ENCODE data around the gene PHF20.
"Not testable (repeated sequence)": the region's sequence is repeated elsewhere in the genome, so short reads cannot be mapped to it uniquely, and the experiment has no call there.

Gene PHF20

DNA sequence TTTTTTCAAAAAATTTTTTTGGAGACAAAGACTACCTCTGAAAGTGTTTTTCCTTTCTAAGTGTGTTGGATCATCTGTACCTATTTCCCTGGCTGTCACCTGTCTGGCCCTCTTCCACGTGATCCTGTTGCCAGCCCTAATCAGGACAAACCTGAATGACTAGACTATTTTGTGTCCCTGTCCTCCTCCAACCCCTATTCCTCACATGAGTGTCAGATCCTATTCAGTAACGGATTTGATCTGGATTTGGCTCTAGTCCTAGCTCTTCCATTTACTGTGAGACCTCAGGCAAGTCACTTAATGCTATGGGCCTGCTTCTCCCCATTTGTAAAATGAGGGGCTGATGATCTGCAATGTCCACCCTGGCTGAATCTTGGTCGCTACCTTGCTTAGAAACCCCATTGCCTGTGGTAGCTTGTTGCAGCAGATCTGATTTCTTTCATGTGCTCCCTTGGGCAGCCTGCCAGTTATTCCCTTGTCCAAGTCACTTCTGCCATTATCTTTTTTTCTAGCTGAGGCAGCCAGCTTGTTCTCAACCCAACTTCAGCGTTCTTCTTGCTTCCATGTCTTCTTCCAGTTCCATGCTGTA is 4.8 kb downstream of the PHF20 start:
- DNase-seq (ENCODE audit: low read depth), result no peak

- DNase-seq (ENCODE audit: low read depth), result not testable (repeated sequence)
Observed at GRCh38 chr20:35783811-35784210, 12.0 kb downstream of the PHF20 start.

GRCh38 chr20:35785541-35785940 is 13.7 kb downstream of the PHF20 start:
- DNase-seq (ENCODE audit: low read depth), result not testable (repeated sequence)

DNA sequence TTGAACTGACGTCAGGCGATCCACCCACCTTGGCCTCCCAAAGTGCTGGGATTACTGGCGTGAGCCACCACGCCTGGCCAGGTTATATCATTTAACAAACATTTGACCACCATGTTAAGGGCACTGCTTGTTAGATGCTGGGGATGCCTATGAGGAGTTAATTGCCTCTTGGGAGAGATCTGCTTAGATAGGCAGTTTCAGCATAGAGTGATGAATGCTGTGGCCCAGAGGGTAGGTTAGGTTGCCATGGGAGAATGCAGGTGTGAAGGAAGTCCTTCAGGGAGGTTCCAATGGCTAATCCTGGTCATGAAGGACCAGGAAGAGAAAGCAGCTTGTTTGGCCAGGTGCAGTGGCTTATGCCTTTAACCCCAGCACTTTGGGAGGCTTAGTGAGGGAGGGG is 17.0 kb downstream of the PHF20 start:
- no peak for DNase-seq (ENCODE audit: low read depth)

GRCh38 chr20:35791097-35791496 is 19.3 kb downstream of the PHF20 start:
- DNase-seq (ENCODE audit: low read depth), result no peak

DNA sequence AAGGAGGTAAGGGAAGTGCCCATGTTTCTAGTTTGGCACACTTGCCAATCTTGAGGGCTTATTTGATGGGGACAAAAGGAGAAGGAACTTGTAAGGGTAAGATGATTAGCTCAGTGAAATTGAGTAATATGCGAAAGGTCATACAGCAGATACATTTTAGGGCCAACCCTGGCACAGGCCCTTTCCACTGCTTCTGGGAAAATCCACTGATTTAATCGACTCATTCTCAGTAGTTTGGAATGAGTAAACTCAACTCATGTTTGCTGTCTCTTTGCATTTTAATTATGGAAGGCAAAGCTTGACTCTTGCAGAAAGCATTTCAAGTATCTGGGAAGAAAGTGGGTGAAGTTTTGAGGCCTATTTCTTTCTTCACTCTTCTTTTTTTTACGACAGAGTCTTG is 20.0 kb downstream of the PHF20 start:
- no peak for DNase-seq (ENCODE audit: low read depth)

DNA sequence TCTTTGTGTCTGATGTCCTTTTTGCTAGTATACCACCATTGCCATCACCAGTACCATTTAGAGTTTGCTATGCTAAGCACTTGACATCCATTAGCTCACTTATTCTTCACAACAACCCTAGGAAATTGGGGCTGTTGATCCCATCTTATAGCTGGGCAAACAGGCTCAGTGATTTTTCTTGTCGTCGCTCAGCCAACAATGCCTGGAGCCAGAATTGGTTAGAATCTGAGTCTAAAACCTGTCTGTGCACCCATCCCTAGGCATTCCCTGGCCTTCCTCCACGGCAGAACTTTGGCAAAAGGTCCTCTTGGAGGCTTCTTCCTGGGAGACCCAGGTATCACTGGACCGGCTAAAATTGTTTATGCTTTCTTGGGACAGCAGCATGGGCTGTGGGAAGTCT is 20.9 kb downstream of the PHF20 start:
- DNase-seq (ENCODE audit: low read depth), result no peak

GRCh38 chr20:35796571-35796970 is 24.8 kb downstream of the PHF20 start:
- no peak for DNase-seq (ENCODE audit: low read depth)

DNA sequence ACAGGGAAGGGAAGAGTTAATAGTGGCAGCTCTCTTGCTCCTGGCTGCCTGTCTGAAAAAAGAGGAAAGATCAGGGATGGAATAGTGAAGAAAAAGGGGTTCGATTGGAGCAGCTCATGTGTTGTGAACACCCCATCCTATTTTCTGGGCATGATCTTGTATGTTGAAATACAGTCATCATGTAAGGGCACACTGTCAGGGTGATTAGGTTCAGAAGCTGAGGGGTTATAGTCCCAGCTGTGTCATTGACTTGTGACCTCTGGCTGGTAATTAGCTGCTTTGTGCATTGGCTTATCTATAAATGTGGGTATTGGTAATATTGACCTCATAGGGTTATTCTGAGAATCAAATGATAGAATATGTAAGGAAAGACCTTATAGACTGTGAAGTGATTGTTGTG is 30.1 kb downstream of the PHF20 start:
- DNase-seq (ENCODE audit: low read depth), result no peak

DNA sequence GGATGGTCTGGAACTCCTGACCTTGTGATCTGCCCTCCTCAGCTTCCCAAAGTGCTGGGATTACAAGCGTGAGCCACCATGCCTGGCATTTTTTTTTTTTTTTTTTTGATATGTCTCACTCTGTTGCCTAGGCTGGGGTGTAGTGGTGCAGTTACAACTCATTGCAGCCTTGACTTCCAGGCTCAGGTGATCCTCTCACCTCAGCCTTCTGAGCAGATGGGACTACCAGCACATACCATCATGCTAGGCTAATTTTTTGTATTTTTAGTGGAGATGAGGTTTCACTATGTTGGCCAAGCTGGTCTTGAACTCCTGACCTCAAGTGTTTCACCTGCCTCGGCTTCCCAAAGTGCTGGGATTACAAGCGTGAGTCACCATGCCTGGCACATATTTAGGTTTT is 34.3 kb downstream of the PHF20 start:
- no peak for DNase-seq (ENCODE audit: low read depth)

- DNase-seq (ENCODE audit: low read depth), result no peak
Observed at GRCh38 chr20:35807877-35808276, 36.1 kb downstream of the PHF20 start.

GRCh38 chr20:35820715-35821114 is 48.9 kb downstream of the PHF20 start:
- no peak for DNase-seq (ENCODE audit: low read depth)

DNA sequence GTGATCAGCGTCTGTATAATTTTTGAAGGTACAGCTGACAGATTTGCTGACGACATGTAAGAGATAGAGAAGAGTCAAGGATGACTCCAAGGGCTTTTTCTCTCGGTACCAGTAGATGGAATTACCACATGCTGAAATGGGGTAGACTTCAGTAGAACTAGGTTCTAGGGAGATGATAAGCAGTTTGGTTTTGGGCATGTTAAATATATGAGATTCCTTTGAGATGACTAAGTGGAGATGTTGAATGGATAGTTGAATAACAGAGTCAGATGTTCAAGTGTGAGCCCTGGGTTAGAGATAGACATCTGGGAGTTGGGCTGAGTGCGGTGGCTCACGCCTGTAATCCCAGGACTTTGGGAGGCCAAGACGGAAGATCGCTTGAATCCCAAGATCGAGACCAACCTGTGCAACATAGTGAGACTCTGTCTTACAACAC is 50.0 kb downstream of the PHF20 start:
- DNase-seq (ENCODE audit: low read depth), result no peak

- DNase-seq (ENCODE audit: low read depth), result no peak
Observed at GRCh38 chr20:35823147-35823546, 51.3 kb downstream of the PHF20 start.

DNA sequence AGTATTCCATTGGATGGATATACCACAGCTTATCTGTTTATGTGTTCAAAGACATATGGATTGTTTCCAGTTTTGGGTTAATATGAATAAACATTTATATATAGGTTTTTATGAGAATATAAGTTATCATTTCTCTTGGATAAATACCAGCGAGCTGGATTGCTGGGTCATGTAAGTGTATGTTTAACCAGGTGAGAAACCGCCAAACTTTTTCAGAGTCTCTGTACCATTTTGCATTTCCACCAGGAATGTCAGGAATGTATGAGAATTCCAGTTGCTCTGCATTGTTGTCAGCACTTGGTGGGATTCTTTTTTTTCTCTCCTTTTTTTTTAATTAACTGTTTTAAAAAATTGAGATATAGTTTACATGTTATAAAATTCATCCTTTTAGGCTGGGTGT is 52.1 kb downstream of the PHF20 start:
- no peak for DNase-seq (ENCODE audit: low read depth)

DNA sequence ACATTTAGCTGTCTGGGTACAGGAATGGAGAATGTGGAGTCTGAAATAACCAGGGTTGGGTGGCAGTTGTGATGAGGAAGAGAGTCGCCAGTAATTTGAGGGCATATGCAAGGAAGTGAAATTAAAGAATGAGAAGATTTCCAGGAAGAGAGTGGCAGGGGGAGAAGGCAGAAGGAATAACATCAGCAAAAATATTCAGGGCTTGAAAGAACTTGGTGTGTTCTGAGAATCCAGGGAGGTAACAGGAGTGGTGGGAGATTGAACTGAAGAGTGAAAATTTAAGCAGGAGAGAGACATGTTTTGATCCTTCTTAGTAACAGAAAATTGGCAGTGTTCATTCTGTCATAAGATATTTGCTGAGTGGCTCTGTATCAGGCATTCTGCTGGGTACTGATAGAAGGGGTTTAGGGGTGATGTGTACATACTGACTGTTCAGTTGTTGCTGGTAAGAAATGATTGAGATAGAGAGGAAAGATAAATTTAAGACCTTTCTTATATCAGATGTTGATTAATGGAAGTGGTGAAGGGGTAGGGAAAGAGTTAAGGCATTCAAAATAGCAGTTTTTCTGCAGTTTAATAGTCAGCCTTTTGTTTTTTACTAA is 54.7 kb downstream of the PHF20 start:
- DNase-seq (ENCODE audit: low read depth), result no peak

DNA sequence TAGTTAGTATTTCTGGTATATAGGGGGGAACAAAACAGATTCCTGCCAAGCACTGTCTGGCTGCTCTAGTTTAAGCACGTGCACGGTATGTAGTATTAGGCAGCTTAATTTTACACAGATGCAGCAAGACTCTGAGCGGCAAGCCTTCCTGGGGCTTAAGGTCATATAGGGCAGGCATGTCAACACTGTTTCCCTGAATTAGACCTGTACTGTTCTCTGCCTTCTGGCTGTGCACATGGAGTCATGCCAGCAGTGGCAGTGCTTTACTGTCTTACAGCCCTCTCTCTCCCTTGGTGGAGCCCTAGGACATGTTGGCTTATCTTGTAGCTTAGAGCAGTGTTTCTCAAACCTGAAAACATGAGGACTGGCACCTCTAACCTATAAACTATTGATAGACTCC is 56.6 kb downstream of the PHF20 start:
- no peak for DNase-seq (ENCODE audit: low read depth)

DNA sequence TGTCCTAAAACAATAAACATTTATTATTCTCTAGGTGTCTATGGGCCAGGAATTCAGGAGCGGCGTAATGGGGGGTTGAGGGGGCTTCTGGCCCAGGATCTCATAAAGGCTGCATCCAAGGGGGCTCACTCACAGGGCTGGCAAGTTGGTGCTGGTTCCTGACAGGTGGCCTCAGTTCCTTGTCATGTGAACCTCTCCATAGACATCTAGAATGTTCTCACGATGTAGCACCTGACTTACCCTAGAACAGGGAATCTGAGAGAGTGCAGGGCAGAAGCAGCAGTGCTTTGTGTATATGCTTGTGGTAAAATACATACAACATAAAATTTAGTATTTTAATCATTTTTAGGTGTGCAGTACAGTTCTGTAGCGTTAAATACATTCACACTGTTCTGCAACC is 57.1 kb downstream of the PHF20 start:
- DNase-seq (ENCODE audit: low read depth), result no peak

GRCh38 chr20:35830264-35830663 is 58.4 kb downstream of the PHF20 start:
- no peak for DNase-seq (ENCODE audit: low read depth)

GRCh38 chr20:35831029-35831428 is 59.2 kb downstream of the PHF20 start:
- DNase-seq (ENCODE audit: low read depth), result no peak

GRCh38 chr20:35831971-35832370 is 60.2 kb downstream of the PHF20 start:
- no peak for DNase-seq (ENCODE audit: low read depth)

DNA sequence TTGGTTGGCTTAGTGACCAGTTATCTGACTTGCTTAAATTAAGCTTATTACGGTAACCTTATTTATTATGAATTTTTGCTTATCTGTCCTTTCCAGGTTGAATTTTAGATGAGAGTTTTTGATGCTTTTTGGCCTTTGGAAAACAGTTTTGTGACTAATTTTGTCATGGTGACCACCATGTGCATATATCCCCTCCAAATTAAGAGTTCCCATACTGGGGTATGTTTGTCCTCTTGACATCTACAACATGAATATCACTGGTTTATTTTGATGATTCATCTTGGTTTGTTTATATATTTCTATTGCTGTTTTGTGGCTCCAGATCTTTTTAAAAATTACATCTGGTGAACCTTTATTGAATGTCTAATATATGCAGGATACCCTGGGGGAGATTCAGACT is 61.4 kb downstream of the PHF20 start:
- DNase-seq (ENCODE audit: low read depth), result no peak

- no peak for DNase-seq (ENCODE audit: low read depth)
Observed at GRCh38 chr20:35837577-35838195, 65.9 kb downstream of the PHF20 start.

DNA sequence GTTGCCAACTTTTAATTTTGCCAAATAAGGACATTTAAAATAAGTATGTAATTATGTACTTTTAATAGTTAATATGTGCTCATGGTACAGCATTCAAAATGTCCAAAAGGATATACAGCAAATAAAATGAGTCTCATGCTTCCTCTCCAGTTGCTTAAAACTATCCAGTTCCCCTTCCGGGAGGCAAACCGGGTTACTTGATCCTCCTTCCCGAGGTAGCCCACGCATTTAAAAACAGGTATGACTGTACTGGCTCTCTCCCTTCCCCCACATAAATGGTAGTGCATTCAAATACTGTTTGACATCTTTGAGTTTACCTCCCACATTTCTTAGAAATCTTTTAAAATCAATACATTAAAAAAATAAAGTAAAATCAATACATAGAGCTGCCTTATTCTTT is 66.4 kb downstream of the PHF20 start:
- no peak for DNase-seq (ENCODE audit: low read depth)

All from stimulated activated CD8-positive, alpha-beta memory T cell treated with anti-CD3 and anti-CD28 coated beads, Interleukin-4, amount 100 ng/mL, for 24 hours (primary cell).